ENCODE data around the gene B3GALT5. TPM values are rescaled to one million over a fixed set of nuclear protein-coding genes. Genes with fewer than 3 reads are reported as not detected.

B3GALT5 gene
- total RNA-seq, 2 experiments from 2014 or later, result not detected

- ATAC-seq (ENCODE audit: low read depth), result no peak
- no peaks in the 10 kb centered on the region for H3K4me1 Mint-ChIP-seq
- POLR2A ChIA-PET, result no interaction called here
- H3K36me3 Mint-ChIP-seq, result no peaks in the 10 kb centered on the region
- DNase-seq, result no peak
- no peak overlapping the region for H3K27ac Mint-ChIP-seq
- no peak overlapping the region for H3K4me3 Mint-ChIP-seq
- H3K9me3 Mint-ChIP-seq, result no peaks in the 10 kb centered on the region
- H3K27me3 Mint-ChIP-seq, result no peaks in the 10 kb centered on the region
These were observed 58.0 kb downstream of the B3GALT5 start for GRCh38 chr21:39670701-39671100.

- DNase-seq, result no peak
- no peak overlapping the region for H3K4me3 Mint-ChIP-seq
- ATAC-seq (ENCODE audit: low read depth), result no peak
- POLR2A ChIA-PET, result no interaction called here
- H3K9me3 Mint-ChIP-seq, result no peaks in the 10 kb centered on the region
- H3K4me1 Mint-ChIP-seq, result no peaks in the 10 kb centered on the region
- no peaks in the 10 kb centered on the region for H3K27me3 Mint-ChIP-seq
- no peak overlapping the region for H3K27ac Mint-ChIP-seq
- H3K36me3 Mint-ChIP-seq, result no peaks in the 10 kb centered on the region
These were observed 59.2 kb downstream of the B3GALT5 start for GRCh38 chr21:39671986-39672385.

- POLR2A ChIA-PET, result no interaction called here
- ATAC-seq (ENCODE audit: low read depth) (no peak), DNase-seq (no peak)
- Mint-ChIP-seq H3K4me1 (no peaks in the 10 kb centered on the region), H3K4me3 (no peak overlapping the region), H3K36me3 (no peaks in the 10 kb centered on the region), H3K27me3 (no peaks in the 10 kb centered on the region), H3K27ac (no peak overlapping the region), H3K9me3 (no peaks in the 10 kb centered on the region)
These were observed 60.4 kb downstream of the B3GALT5 start for GRCh38 chr21:39673163-39673562.

GRCh38 chr21:39673736-39674135, 61.0 kb downstream of the B3GALT5 start:
- Mint-ChIP-seq H3K27ac (no peak overlapping the region), H3K9me3 (no peaks in the 10 kb centered on the region), H3K36me3 (no peaks in the 10 kb centered on the region), H3K4me1 (no peaks in the 10 kb centered on the region), H3K4me3 (no peak overlapping the region), H3K27me3 (no peaks in the 10 kb centered on the region)
- DNase-seq (no peak), ATAC-seq (ENCODE audit: low read depth) (no peak)
- POLR2A ChIA-PET, result no interaction called here

GRCh38 chr21:39674801-39675200, 62.1 kb downstream of the B3GALT5 start:
- Mint-ChIP-seq H3K36me3 (no peaks in the 10 kb centered on the region), H3K27ac (no peak overlapping the region), H3K27me3 (no peaks in the 10 kb centered on the region), H3K4me3 (no peak overlapping the region), H3K4me1 (no peaks in the 10 kb centered on the region), H3K9me3 (no peaks in the 10 kb centered on the region)
- DNase-seq (no peak), ATAC-seq (ENCODE audit: low read depth) (no peak)
- POLR2A ChIA-PET, result no interaction called here

- Mint-ChIP-seq H3K9me3 (no peaks in the 10 kb centered on the region), H3K4me1 (no peaks in the 10 kb centered on the region), H3K27ac (no peak overlapping the region), H3K4me3 (no peak overlapping the region), H3K27me3 (no peaks in the 10 kb centered on the region), H3K36me3 (no peaks in the 10 kb centered on the region)
- no peak for DNase-seq
- no peak for ATAC-seq (ENCODE audit: low read depth)
- POLR2A ChIA-PET, result no interaction called here
These were observed 62.9 kb downstream of the B3GALT5 start for GRCh38 chr21:39675590-39675989.

- no peak for ATAC-seq (ENCODE audit: low read depth)
- Mint-ChIP-seq H3K36me3 (no peaks in the 10 kb centered on the region), H3K9me3 (no peaks in the 10 kb centered on the region), H3K4me3 (no peak overlapping the region), H3K27ac (no peak overlapping the region), H3K4me1 (no peaks in the 10 kb centered on the region), H3K27me3 (no peaks in the 10 kb centered on the region)
- no peak for DNase-seq
- POLR2A ChIA-PET, result no interaction called here
These were observed 63.4 kb downstream of the B3GALT5 start for GRCh38 chr21:39675993-39676661.

- H3K4me1 Mint-ChIP-seq, result no peaks in the 10 kb centered on the region
- POLR2A ChIA-PET, result no interaction called here
- H3K9me3 Mint-ChIP-seq, result no peaks in the 10 kb centered on the region
- no peaks in the 10 kb centered on the region for H3K27me3 Mint-ChIP-seq
- H3K27ac Mint-ChIP-seq, result no peak overlapping the region
- DNase-seq (no peak), ATAC-seq (ENCODE audit: low read depth) (no peak)
- H3K4me3 Mint-ChIP-seq, result no peak overlapping the region
- no peaks in the 10 kb centered on the region for H3K36me3 Mint-ChIP-seq
These were observed 67.5 kb downstream of the B3GALT5 start for GRCh38 chr21:39680216-39680615.

GRCh38 chr21:39681257-39681656, 68.5 kb downstream of the B3GALT5 start:
- no peaks in the 10 kb centered on the region for H3K36me3 Mint-ChIP-seq
- no peaks in the 10 kb centered on the region for H3K27me3 Mint-ChIP-seq
- POLR2A ChIA-PET, result no interaction called here
- ATAC-seq (ENCODE audit: low read depth) (no peak), DNase-seq (no peak)
- H3K9me3 Mint-ChIP-seq, result no peaks in the 10 kb centered on the region
- H3K4me3 Mint-ChIP-seq, result no peak overlapping the region
- H3K27ac Mint-ChIP-seq, result no peak overlapping the region
- no peaks in the 10 kb centered on the region for H3K4me1 Mint-ChIP-seq

- Mint-ChIP-seq H3K4me1 (no peaks in the 10 kb centered on the region), H3K36me3 (no peaks in the 10 kb centered on the region), H3K27me3 (no peaks in the 10 kb centered on the region), H3K4me3 (no peak overlapping the region), H3K27ac (no peak overlapping the region), H3K9me3 (no peaks in the 10 kb centered on the region)
- ATAC-seq (ENCODE audit: low read depth) (no peak), DNase-seq (no peak)
- POLR2A ChIA-PET, result no interaction called here
These were observed 69.1 kb downstream of the B3GALT5 start for GRCh38 chr21:39681845-39682244.

GRCh38 chr21:39685236-39685635, 72.5 kb downstream of the B3GALT5 start:
- DNase-seq (no peak), ATAC-seq (ENCODE audit: low read depth) (no peak)
- no peaks in the 10 kb centered on the region for H3K36me3 Mint-ChIP-seq
- no peaks in the 10 kb centered on the region for H3K4me1 Mint-ChIP-seq
- no peak overlapping the region for H3K4me3 Mint-ChIP-seq
- H3K27me3 Mint-ChIP-seq, result no peaks in the 10 kb centered on the region
- POLR2A ChIA-PET, result no interaction called here
- no peak overlapping the region for H3K27ac Mint-ChIP-seq
- no peaks in the 10 kb centered on the region for H3K9me3 Mint-ChIP-seq

- no peaks in the 10 kb centered on the region for H3K9me3 Mint-ChIP-seq
- H3K4me3 Mint-ChIP-seq, result no peak overlapping the region
- POLR2A ChIA-PET, result no interaction called here
- no peak for DNase-seq
- H3K4me1 Mint-ChIP-seq, result no peaks in the 10 kb centered on the region
- H3K36me3 Mint-ChIP-seq, result no peaks in the 10 kb centered on the region
- H3K27ac Mint-ChIP-seq, result no peak overlapping the region
- no peak for ATAC-seq (ENCODE audit: low read depth)
- H3K27me3 Mint-ChIP-seq, result no peaks in the 10 kb centered on the region
These were observed 73.3 kb downstream of the B3GALT5 start for GRCh38 chr21:39685991-39686390.

GRCh38 chr21:39686646-39687468, 74.1 kb downstream of the B3GALT5 start:
- H3K27me3 Mint-ChIP-seq, result no peaks in the 10 kb centered on the region
- ATAC-seq (ENCODE audit: low read depth) (no peak), DNase-seq (no peak)
- no peak overlapping the region for H3K27ac Mint-ChIP-seq
- H3K4me1 Mint-ChIP-seq, result no peaks in the 10 kb centered on the region
- H3K9me3 Mint-ChIP-seq, result no peaks in the 10 kb centered on the region
- H3K4me3 Mint-ChIP-seq, result no peak overlapping the region
- POLR2A ChIA-PET, result no interaction called here
- H3K36me3 Mint-ChIP-seq, result no peaks in the 10 kb centered on the region

- POLR2A ChIA-PET, result no interaction called here
- Mint-ChIP-seq H3K4me3 (no peak overlapping the region), H3K27ac (no peak overlapping the region), H3K4me1 (no peaks in the 10 kb centered on the region), H3K9me3 (no peaks in the 10 kb centered on the region), H3K36me3 (no peaks in the 10 kb centered on the region), H3K27me3 (no peaks in the 10 kb centered on the region)
- DNase-seq (no peak), ATAC-seq (ENCODE audit: low read depth) (no peak)
These were observed 75.3 kb downstream of the B3GALT5 start for GRCh38 chr21:39688010-39688409.

All from activated naive CD8-positive, alpha-beta T cell treated with anti-CD3 and anti-CD28 coated beads, Interleukin-2, amount 10 ng/mL, durations not matched to agents 7 days and 5 days (primary cell).